PC-3 (cell line): Measurements from ENCODE around the gene KLK14. TPM values are rescaled to one million over a fixed set of nuclear protein-coding genes. Genes with fewer than 3 reads are reported as not detected.

Experiments
- ATAC-seq: fragments of 200-7000 bp; cut with Tn5 transposase; 2 replicates; pipeline ENCODE4 v1.9.1; 2020; ENCODE audit warnings: mild to moderate bottlenecking, moderate library complexity
- BruUV-seq: library from RNA; stranded (reverse); fragments of 400-500 nt; replicated peaks from 2 replicates; lab custom pipeline; 2021; lab: Mats Ljungman, UMichigan
- CTCF ChIA-PET: fragments of 300-600 bp; sonication (Branson Sonifier 250); formaldehyde crosslinking; loops from one replicate; lab custom pipeline; 2022; ENCODE audit warnings: antibody characterized with exemption; lab: Charles Lee
- POLR2A ChIA-PET: fragments of 300-600 bp; sonication (Branson Sonifier 250); formaldehyde crosslinking; loops from one replicate; lab custom pipeline; 2022; ENCODE audit warnings: antibody characterized with exemption; ENCODE audit not compliant: unreplicated experiment; lab: Charles Lee
- DNase-seq: peaks from one replicate; pipeline ENCODE4 v3.0.0-alpha.2; 2015
- H2AFZ ChIP-seq: fragments of 300-600 bp; sonication (generic); 2 replicates; pipeline ENCODE4 v1.6.0; 2016; ENCODE audit warnings: antibody characterized with exemption, low read length
- H3F3A ChIP-seq: fragments of 300-600 bp; sonication (generic); one replicate; pipeline ENCODE4 v1.6.0; 2017; ENCODE audit warnings: antibody characterized with exemption, low read length, control low read depth, mild to moderate bottlenecking; ENCODE audit not compliant: unreplicated experiment
- H3K27ac ChIP-seq: fragments of 300-600 bp; sonication (generic); 2 replicates; pipeline ENCODE4 v1.5.1; 2016; ENCODE audit warnings: mild to moderate bottlenecking, low read length
- H3K27me3 ChIP-seq: fragments of 300-600 bp; sonication (generic); 2 replicates; pipeline ENCODE4 v1.6.1; 2016; ENCODE audit warnings: low read length, mixed read lengths
- H3K36me3 ChIP-seq: fragments of 300-600 bp; sonication (generic); 2 replicates; pipeline ENCODE4 v1.6.1; 2016; ENCODE audit warnings: low read depth, mixed run types, low read length, mixed read lengths
- H3K4me1 ChIP-seq: fragments of 300-600 bp; sonication (generic); 2 replicates; pipeline ENCODE4 v1.5.1; 2016; ENCODE audit warnings: low read length; ENCODE audit not compliant: insufficient read depth
- H3K4me2 ChIP-seq: fragments of 300-600 bp; sonication (generic); 2 replicates; pipeline ENCODE4 v1.6.0; 2016; ENCODE audit warnings: low read length
- H3K4me3 ChIP-seq: fragments of 300-600 bp; sonication (generic); 2 replicates; pipeline ENCODE4 v1.5.1; 2016; ENCODE audit warnings: mild to moderate bottlenecking, low read length, mixed read lengths
- H3K79me2 ChIP-seq: fragments of 300-600 bp; sonication (generic); 2 replicates; pipeline ENCODE4 v1.6.1; 2017; ENCODE audit warnings: low read length, mixed read lengths
- H3K9ac ChIP-seq: fragments of 300-600 bp; sonication (generic); 2 replicates; pipeline ENCODE4 v1.6.0; 2016; ENCODE audit warnings: mild to moderate bottlenecking, low read length
- H3K9me2 ChIP-seq: fragments of 300-600 bp; sonication (generic); replicated peaks from 2 replicates; pipeline ENCODE4 v1.6.1; 2016; ENCODE audit warnings: mixed run types, low read length, mixed read lengths
- H3K9me3 ChIP-seq: fragments of 300-600 bp; sonication (generic); 2 replicates; pipeline ENCODE4 v1.6.1; 2016; ENCODE audit warnings: low read length, mixed read lengths
- H4K20me1 ChIP-seq: fragments of 300-600 bp; sonication (generic); 2 replicates; pipeline ENCODE4 v1.6.1; 2016; ENCODE audit warnings: low read length, mixed read lengths
- EZH2 ChIP-seq: fragments of 300-600 bp; sonication (generic); IDR thresholded peaks from one replicate; pipeline ENCODE4 v1.6.1; 2017; ENCODE audit warnings: antibody characterized with exemption, mild to moderate bottlenecking, low read length; ENCODE audit not compliant: unreplicated experiment
- EZH2phosphoT487 ChIP-seq: fragments of 300-600 bp; sonication (generic); IDR thresholded peaks from 2 replicates; pipeline ENCODE4 v1.6.1; 2018; ENCODE audit warnings: mild to moderate bottlenecking, antibody characterized with exemption, low read length, borderline replicate concordance
- intact Hi-C: fragments of 100-400 bp; cut with micrococcal nuclease; formaldehyde crosslinking; loops from 2 replicates; pipeline ENCODE4 v1.9.0; 2023
- total RNA-seq: library from RNA; depleted of rRNA; stranded (reverse); fragments of >200 nt; gene quantifications from 2 replicates; pipeline ENCODE4 v1.2.3, GENCODE V29; 2014
- TF ChIP-seq, protein P1 (sequence below): fragments of 300-600 bp; sonication (generic); conservative IDR thresholded peaks from 2 replicates; pipeline ENCODE4 v1.5.1; 2017; ENCODE audit warnings: antibody characterized with exemption, low read depth, mild to moderate bottlenecking, low read length

The KLK14 gene
- total RNA-seq, 1 experiment from 2014 or later = not detected

DNA sequence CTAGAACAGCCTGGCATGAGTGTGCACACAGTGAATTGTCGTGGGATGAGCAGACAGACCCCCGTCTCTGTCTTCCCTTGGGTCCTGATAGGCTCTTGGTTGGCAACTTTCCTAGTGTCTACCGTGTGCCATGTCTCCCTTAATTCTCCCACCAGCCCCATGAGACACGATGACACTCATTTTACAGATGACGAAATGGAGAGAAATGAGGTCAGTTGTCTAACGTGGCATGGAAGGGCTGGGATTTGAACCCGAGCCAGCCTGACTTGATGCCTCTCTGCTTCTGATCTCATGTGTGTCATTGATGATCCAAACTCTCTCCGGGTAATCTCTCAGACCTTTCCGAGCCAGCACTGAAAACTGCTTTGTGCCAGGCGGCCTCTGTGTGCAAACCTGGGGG is 8.4 kb upstream of the KLK14 start:
- Histone ChIP-seq H3K27ac (no peak overlapping the region), H3F3A (peaks cover 4% of the 10 kb centered on the region), H3K36me3 (no peaks in the 10 kb centered on the region; the same call in 1 of the 2 replicates), H3K4me2 (no peak overlapping the region), H3K27me3 (no peaks in the 10 kb centered on the region), H3K79me2 (no peaks in the 10 kb centered on the region), H3K9me3 (no peaks in the 10 kb centered on the region), H3K4me3 (no peak overlapping the region), H3K4me1 (peaks cover 40% of the 10 kb centered on the region), H3K9me2 (no peaks in the 10 kb centered on the region), H2AFZ (no peak overlapping the region), H4K20me1 (no peaks in the 10 kb centered on the region), H3K9ac (no peak overlapping the region)
- BruUV-seq = no TSS peak
- no peak for ATAC-seq
- ChIA-PET POLR2A (interaction anchor here (0.5 kb wide), 1 partner anchor 71 kb away, joined by 5 read pairs; no protein-coding TSS in a partner anchor), CTCF (no interaction called here)
- no peak for DNase-seq
- TF ChIP-seq, protein P1, sequence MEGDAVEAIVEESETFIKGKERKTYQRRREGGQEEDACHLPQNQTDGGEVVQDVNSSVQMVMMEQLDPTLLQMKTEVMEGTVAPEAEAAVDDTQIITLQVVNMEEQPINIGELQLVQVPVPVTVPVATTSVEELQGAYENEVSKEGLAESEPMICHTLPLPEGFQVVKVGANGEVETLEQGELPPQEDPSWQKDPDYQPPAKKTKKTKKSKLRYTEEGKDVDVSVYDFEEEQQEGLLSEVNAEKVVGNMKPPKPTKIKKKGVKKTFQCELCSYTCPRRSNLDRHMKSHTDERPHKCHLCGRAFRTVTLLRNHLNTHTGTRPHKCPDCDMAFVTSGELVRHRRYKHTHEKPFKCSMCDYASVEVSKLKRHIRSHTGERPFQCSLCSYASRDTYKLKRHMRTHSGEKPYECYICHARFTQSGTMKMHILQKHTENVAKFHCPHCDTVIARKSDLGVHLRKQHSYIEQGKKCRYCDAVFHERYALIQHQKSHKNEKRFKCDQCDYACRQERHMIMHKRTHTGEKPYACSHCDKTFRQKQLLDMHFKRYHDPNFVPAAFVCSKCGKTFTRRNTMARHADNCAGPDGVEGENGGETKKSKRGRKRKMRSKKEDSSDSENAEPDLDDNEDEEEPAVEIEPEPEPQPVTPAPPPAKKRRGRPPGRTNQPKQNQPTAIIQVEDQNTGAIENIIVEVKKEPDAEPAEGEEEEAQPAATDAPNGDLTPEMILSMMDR = no peak
- TF ChIP-seq EZH2 (no peak), EZH2phosphoT487 (no peak)
- intact Hi-C loops = no loop called here

DNA sequence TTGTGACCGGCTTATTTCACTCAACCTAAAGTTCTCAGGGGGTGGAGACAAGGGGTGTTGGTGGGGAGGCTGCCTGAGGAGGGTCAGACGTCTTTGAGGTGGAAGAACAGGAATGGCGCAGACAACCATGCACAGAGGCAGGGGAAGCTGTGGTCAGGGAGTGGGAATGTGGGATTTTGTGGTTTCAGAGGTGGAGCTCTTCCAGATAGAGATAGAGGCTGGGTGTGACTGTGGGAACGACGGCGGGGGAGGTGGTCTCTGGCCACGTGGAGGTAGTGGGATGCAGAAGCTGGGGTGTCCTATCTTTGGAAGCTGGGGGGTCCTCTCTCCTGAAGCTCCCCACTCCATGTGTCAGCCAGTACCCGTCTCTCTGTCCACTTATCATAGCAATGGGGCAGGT is 7.8 kb upstream of the KLK14 start:
- DNase-seq = peak; percentile 26
- H2AFZ ChIP-seq = no peak overlapping the region
- no peaks in the 10 kb centered on the region for H3K27me3 ChIP-seq
- intact Hi-C loops = no loop called here
- ATAC-seq = no peak
- no peaks in the 10 kb centered on the region for H3K9me3 ChIP-seq
- CTCF ChIA-PET = no interaction called here
- H3K4me3 ChIP-seq = no peak overlapping the region
- no peaks in the 10 kb centered on the region for H4K20me1 ChIP-seq
- peaks cover 40% of the 10 kb centered on the region for H3K4me1 ChIP-seq
- H3K36me3 ChIP-seq = no peaks in the 10 kb centered on the region; the same call in 1 of the 2 replicates
- H3K9ac ChIP-seq = no peak overlapping the region
- H3F3A ChIP-seq = peaks cover 4% of the 10 kb centered on the region
- H3K79me2 ChIP-seq = no peaks in the 10 kb centered on the region
- POLR2A ChIA-PET = interaction anchor here (0.5 kb wide), 1 partner anchor 70 kb away, joined by 5 read pairs; no protein-coding TSS in a partner anchor
- TF ChIP-seq, protein P1 = no peak
- no peak for TF ChIP-seq EZH2
- no peak for TF ChIP-seq EZH2phosphoT487
- H3K9me2 ChIP-seq = no peaks in the 10 kb centered on the region
- H3K4me2 ChIP-seq = no peak overlapping the region
- no TSS peak for BruUV-seq
- H3K27ac ChIP-seq = no peak overlapping the region

DNA sequence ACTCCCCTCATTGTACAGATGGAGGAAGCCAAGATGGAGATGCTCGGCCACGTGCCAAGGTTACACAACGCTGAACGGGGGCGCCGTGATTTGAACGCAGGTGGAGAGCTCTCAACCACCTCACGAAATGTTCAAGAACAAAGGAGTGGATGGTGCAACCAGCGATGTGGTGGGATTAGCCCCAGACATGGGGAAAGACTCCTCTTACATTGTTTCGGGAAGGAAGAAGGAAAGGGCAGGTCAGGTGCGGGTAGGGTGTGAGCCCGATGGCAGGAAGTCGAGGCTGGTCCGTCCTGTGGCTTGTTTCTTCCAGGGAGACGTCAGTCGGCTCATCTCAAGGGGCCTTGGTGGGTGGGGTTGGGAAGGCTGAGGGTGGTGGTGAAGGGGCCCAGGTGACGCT is 7.1 kb upstream of the KLK14 start:
- TF ChIP-seq EZH2 = no peak
- TF ChIP-seq, protein P1 = no peak
- TF ChIP-seq EZH2phosphoT487 = no peak
- H3F3A ChIP-seq = peaks cover 4% of the 10 kb centered on the region
- no peaks in the 10 kb centered on the region for H3K27me3 ChIP-seq
- ATAC-seq (no peak), DNase-seq (no peak)
- no peak overlapping the region for H3K27ac ChIP-seq
- intact Hi-C loops = no loop called here
- ChIA-PET CTCF (no interaction called here), POLR2A (no interaction called here)
- H3K4me3 ChIP-seq = no peak overlapping the region
- H2AFZ ChIP-seq = no peak overlapping the region
- no peaks in the 10 kb centered on the region for H4K20me1 ChIP-seq
- no peaks in the 10 kb centered on the region for H3K36me3 ChIP-seq
- no peaks in the 10 kb centered on the region for H3K9me2 ChIP-seq
- H3K79me2 ChIP-seq = no peaks in the 10 kb centered on the region
- no peak overlapping the region for H3K9ac ChIP-seq
- no TSS peak for BruUV-seq
- H3K4me1 ChIP-seq = peaks cover 37% of the 10 kb centered on the region
- H3K4me2 ChIP-seq = no peak overlapping the region
- H3K9me3 ChIP-seq = no peaks in the 10 kb centered on the region
